K562 (cell line): Measurements from ENCODE around the gene COQ4. TPM values are rescaled to one million over a fixed set of nuclear protein-coding genes. Genes with fewer than 3 reads are reported as not detected.

ENCODE experiments used
- ATF1 ChIP-seq, 2 experiments: fragments of 450-650 bp in 1 of 2; IDR thresholded peaks; 2 replicates each; pipeline ENCODE4 v1.6.1; 2016; ENCODE audit warnings: missing compliant biosample characterization in 1 of 2, missing genetic modification characterization in 1 of 2
- ATF4 ChIP-seq: fragments of 450-650 bp; formaldehyde crosslinking; IDR thresholded peaks from 2 replicates; pipeline ENCODE4 v1.4.0; 2022; ENCODE audit warnings: mild to moderate bottlenecking, moderate library complexity
- BMI1 ChIP-seq: fragments of 150-350 bp; IDR thresholded peaks from 2 replicates; pipeline ENCODE4 v1.6.1; 2014; ENCODE audit warnings: low read length
- CBX5 ChIP-seq: IDR thresholded peaks from 2 replicates; pipeline ENCODE4 v1.6.1; 2014; ENCODE audit warnings: low read depth, borderline replicate concordance
- CSDE1 ChIP-seq, 2 experiments: fragments of 450-650 bp; IDR thresholded peaks; 2 replicates each; pipeline ENCODE4 v1.6.1; 2016; ENCODE audit warnings: mild to moderate bottlenecking in 1 of 2
- FOS ChIP-seq: IDR thresholded peaks from 3 replicates; pipeline ENCODE4 v1.6.1; 2011; ENCODE audit not compliant: insufficient read length; ENCODE audit errors: extremely low read depth
- HLTF ChIP-seq: fragments of 450-650 bp; IDR thresholded peaks from 2 replicates; pipeline ENCODE4 v1.6.1; 2016
- KLF16 ChIP-seq: IDR thresholded peaks from 2 replicates; pipeline ENCODE4 v1.6.1; 2016; ENCODE audit warnings: antibody characterized with exemption
- SNIP1 ChIP-seq: fragments of 450-650 bp; IDR thresholded peaks from 2 replicates; pipeline ENCODE4 v1.7.1; 2017; ENCODE audit warnings: low read depth, mild to moderate bottlenecking
- TEAD1 ChIP-seq, 2 experiments: fragments of 450-650 bp in 1 of 2; sonication (generic) in 1 of 2; formaldehyde crosslinking; IDR thresholded peaks; 2 replicates each; pipeline versions ENCODE4 v1.4.0 to v1.8.0; 2020 to 2022; ENCODE audit warnings: mild to moderate bottlenecking in 2 of 2, missing genetic modification reagents in 1 of 2
- ZBTB17 ChIP-seq: fragments of 450-650 bp; formaldehyde crosslinking; IDR thresholded peaks from 2 replicates; pipeline ENCODE4 v1.4.0; 2020; ENCODE audit warnings: mild to moderate bottlenecking
- ZNF766 ChIP-seq: fragments of 200-800 bp; sonication (Bioruptor generic); conservative IDR thresholded peaks from 2 replicates; pipeline ENCODE4 v1.6.1; 2016; ENCODE audit warnings: missing genetic modification characterization, missing compliant biosample characterization
- polyA plus RNA-seq, 8 experiments: library from polyadenylated mRNA; depleted of rRNA in 4 of 8; stranded (reverse) in 5 of 8; unstranded in 3 of 8; fragments of >200 nt; fragmentation: Nextera tagmentation in 2 of 8; fragmentation: Illumina TruSeq in 1 of 8; extraction: Ambion mirVana in 2 of 8; extraction: Trizol in 1 of 8; gene quantifications; 2 replicates each; pipeline versions ENCODE4 v1.2.1 to v1.2.3, GENCODE V29; 2011 to 2014; ENCODE audit warnings: inconsistent platforms in 1 of 8, missing spikeins in 1 of 8
- total RNA-seq, 7 experiments: library from RNA; depleted of rRNA in 6 of 7; stranded (reverse); fragments of >200 nt in 6 of 7; fragmentation: Illumina TruSeq in 2 of 7; extraction: Trizol in 2 of 7; gene quantifications; 2 replicates each; pipeline versions ENCODE4 v1.2.1 to v1.2.3, GENCODE V29; 2011 to 2021; ENCODE audit warnings: low replicate concordance in 1 of 7
- TF ChIP-seq, protein P1 (sequence below): fragments of 250-450 bp; sonication (Bioruptor Pico); IDR thresholded peaks from 2 replicates; pipeline ENCODE4 v1.5.0; 2021
- TF ChIP-seq, protein P2 (sequence below): sonication (generic); formaldehyde crosslinking; IDR thresholded peaks from 2 replicates; pipeline ENCODE4 v1.8.0; 2023; ENCODE audit warnings: missing genetic modification reagents, mild to moderate bottlenecking, borderline replicate concordance
- TF ChIP-seq, protein P3 (sequence below): sonication (generic); formaldehyde crosslinking; IDR thresholded peaks from 2 replicates; pipeline ENCODE4 v1.8.0; 2022; ENCODE audit warnings: mild to moderate bottlenecking, missing genetic modification reagents, borderline replicate concordance
- TF ChIP-seq, protein P4 (sequence below): fragments of 450-650 bp; formaldehyde crosslinking; IDR thresholded peaks from 2 replicates; pipeline ENCODE4 v1.4.0; 2022; ENCODE audit warnings: missing genetic modification characterization

The COQ4 gene
- total and polyA plus RNA-seq, 9 of the 15 experiments (the other 6 are each of a cell fraction or from before 2014, with no cell fraction given) = 9.1 to 135 (median 67.2) TPM

DNA sequence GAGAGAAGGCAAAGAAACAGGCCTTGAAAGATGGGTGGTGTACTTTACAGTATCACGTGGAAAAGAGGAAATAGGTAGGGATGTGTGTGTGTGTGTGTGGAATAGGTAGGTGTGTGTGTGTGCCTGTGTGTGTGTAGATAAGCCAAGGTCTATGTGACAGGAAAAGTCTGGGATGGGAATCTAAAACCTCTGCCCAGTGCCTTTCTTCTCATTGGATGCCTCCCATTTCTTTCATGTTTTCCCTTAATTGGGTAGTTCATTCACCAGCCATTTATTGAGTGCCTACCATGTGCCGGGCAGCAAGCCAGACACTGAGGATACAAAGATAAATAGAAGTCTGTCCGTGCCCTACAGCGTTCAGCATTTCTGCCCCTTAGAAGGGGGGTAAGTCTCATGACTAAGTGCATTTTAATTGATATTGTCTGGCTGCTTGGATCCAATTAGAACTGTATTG, 49.6 kb downstream of the COQ4 start (continued):
- no peak for TF ChIP-seq TEAD1 (CRISPR knock-in tag; IDR thresholded peaks at IDR 0.05)
- TF ChIP-seq, protein P1, sequence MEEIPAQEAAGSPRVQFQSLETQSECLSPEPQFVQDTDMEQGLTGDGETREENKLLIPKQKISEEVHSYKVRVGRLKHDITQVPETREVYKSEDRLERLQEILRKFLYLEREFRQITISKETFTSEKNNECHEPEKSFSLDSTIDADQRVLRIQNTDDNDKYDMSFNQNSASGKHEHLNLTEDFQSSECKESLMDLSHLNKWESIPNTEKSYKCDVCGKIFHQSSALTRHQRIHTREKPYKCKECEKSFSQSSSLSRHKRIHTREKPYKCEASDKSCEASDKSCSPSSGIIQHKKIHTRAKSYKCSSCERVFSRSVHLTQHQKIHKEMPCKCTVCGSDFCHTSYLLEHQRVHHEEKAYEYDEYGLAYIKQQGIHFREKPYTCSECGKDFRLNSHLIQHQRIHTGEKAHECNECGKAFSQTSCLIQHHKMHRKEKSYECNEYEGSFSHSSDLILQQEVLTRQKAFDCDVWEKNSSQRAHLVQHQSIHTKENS (CRISPR knock-in tag) = no peak
- TF ChIP-seq ZNF766 (CRISPR knock-in tag) = no peak
- TF ChIP-seq KLF16 = no peak
- no peak for TF ChIP-seq ATF1 (CRISPR knock-in tag; IDR thresholded peaks at IDR 0.05)
- no peak for TF ChIP-seq ATF1 (tag; IDR thresholded peaks at IDR 0.05)
- TF ChIP-seq ZBTB17 (CRISPR knock-in tag) = no peak
- TF ChIP-seq, protein P2, sequence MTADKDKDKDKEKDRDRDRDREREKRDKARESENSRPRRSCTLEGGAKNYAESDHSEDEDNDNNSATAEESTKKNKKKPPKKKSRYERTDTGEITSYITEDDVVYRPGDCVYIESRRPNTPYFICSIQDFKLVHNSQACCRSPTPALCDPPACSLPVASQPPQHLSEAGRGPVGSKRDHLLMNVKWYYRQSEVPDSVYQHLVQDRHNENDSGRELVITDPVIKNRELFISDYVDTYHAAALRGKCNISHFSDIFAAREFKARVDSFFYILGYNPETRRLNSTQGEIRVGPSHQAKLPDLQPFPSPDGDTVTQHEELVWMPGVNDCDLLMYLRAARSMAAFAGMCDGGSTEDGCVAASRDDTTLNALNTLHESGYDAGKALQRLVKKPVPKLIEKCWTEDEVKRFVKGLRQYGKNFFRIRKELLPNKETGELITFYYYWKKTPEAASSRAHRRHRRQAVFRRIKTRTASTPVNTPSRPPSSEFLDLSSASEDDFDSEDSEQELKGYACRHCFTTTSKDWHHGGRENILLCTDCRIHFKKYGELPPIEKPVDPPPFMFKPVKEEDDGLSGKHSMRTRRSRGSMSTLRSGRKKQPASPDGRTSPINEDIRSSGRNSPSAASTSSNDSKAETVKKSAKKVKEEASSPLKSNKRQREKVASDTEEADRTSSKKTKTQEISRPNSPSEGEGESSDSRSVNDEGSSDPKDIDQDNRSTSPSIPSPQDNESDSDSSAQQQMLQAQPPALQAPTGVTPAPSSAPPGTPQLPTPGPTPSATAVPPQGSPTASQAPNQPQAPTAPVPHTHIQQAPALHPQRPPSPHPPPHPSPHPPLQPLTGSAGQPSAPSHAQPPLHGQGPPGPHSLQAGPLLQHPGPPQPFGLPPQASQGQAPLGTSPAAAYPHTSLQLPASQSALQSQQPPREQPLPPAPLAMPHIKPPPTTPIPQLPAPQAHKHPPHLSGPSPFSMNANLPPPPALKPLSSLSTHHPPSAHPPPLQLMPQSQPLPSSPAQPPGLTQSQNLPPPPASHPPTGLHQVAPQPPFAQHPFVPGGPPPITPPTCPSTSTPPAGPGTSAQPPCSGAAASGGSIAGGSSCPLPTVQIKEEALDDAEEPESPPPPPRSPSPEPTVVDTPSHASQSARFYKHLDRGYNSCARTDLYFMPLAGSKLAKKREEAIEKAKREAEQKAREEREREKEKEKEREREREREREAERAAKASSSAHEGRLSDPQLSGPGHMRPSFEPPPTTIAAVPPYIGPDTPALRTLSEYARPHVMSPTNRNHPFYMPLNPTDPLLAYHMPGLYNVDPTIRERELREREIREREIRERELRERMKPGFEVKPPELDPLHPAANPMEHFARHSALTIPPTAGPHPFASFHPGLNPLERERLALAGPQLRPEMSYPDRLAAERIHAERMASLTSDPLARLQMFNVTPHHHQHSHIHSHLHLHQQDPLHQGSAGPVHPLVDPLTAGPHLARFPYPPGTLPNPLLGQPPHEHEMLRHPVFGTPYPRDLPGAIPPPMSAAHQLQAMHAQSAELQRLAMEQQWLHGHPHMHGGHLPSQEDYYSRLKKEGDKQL (CRISPR knock-in tag) = no peak
- TF ChIP-seq, protein P3, sequence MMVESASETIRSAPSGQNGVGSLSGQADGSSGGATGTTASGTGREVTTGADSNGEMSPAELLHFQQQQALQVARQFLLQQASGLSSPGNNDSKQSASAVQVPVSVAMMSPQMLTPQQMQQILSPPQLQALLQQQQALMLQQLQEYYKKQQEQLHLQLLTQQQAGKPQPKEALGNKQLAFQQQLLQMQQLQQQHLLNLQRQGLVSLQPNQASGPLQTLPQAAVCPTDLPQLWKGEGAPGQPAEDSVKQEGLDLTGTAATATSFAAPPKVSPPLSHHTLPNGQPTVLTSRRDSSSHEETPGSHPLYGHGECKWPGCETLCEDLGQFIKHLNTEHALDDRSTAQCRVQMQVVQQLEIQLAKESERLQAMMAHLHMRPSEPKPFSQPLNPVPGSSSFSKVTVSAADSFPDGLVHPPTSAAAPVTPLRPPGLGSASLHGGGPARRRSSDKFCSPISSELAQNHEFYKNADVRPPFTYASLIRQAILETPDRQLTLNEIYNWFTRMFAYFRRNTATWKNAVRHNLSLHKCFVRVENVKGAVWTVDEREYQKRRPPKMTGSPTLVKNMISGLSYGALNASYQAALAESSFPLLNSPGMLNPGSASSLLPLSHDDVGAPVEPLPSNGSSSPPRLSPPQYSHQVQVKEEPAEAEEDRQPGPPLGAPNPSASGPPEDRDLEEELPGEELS (CRISPR knock-in tag) = no peak
- no peak for TF ChIP-seq HLTF
- TF ChIP-seq BMI1 = no peak
- no peak for TF ChIP-seq CBX5
- no peak for TF ChIP-seq SNIP1
- no peak for TF ChIP-seq CSDE1 (IDR thresholded peaks at IDR 0.05)
- TF ChIP-seq FOS = no peak
- TF ChIP-seq, protein P4, sequence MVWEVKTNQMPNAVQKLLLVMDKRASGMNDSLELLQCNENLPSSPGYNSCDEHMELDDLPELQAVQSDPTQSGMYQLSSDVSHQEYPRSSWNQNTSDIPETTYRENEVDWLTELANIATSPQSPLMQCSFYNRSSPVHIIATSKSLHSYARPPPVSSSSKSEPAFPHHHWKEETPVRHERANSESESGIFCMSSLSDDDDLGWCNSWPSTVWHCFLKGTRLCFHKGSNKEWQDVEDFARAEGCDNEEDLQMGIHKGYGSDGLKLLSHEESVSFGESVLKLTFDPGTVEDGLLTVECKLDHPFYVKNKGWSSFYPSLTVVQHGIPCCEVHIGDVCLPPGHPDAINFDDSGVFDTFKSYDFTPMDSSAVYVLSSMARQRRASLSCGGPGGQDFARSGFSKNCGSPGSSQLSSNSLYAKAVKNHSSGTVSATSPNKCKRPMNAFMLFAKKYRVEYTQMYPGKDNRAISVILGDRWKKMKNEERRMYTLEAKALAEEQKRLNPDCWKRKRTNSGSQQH (CRISPR knock-in tag) = no peak
- no peak for TF ChIP-seq ATF4 (CRISPR knock-in tag)
